ENCODE results near the gene DNAJC16.

DNA sequence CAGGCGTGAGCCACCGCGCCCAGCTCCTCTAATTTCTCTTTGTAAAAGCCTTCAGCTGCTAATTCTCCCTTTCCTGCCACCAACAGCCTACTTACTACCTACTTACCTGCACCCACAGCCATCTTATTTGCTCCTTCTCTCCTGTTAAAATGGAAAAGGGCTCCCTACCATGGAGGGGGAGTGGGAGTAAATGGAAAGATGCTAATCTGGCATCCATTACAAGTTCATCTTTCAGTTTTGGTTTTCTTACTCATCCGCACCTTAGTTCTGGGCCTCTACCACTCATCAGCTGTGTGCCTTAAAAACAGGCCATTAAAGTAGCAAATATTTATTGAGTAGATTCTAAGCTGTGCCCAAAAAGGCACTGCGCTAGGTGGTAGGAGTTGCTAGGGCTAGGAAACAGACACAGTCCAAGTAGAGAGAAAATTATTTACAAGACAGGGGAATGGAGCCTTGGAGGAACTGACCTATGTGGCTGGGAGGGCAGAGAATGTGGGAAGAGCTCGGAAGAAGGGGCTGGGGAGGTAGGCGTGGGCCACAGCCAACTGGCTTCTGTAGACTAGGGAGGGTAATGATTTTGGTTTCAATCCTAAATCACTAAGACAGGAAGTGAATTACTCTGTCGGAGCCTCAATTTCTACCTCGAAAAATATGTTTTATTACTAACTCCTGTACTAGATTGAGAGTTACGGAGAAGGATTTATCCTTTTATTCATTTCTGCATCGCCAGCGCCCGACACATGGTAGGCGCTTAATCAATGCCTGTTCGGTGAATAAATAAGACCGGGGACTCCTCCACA is 89.9 kb downstream of the DNAJC16 start:
- TF ChIP-seq POLR2A (IDR thresholded peaks at IDR 0.05; ENCODE audit: low read depth, low read length) (peak; percentile 0; the same call in 1 of the 2 replicates), POLR2AphosphoS5 (IDR thresholded peaks at IDR 0.05; ENCODE audit: low read depth, low read length) (no peak; the same call in 1 of the 2 replicates), PAX5 (IDR thresholded peaks at IDR 0.05; ENCODE audit: insufficient read depth, low read length, severe bottlenecking) (no peak)
